Breast epithelium (tissue), 4 donors: ENCODE results near the gene BCL2L1. TPM values are rescaled to one million over a fixed set of nuclear protein-coding genes. Genes with fewer than 3 reads are reported as not detected.
A peak's percentile ranks its signal among the peaks of the same experiment; 100 is the strongest.
"Not testable (repeated sequence)": the region's sequence is repeated elsewhere in the genome, so short reads cannot be mapped to it uniquely, and the experiment has no call there.

Experiments
- DNase-seq, 2 donors: peaks; one replicate each; pipeline ENCODE4 v3.0.0-alpha.2; 2019; ENCODE audit warnings: low spot score in 2 of 2
- H3K27ac ChIP-seq, 2 donors: fragments of 200-600 bp; sonication (generic) in 1 of 2; one replicate each; pipeline ENCODE4 v1.5.1; 2016 to 2019; ENCODE audit warnings: mild to moderate bottlenecking in 1 of 2
- H3K27me3 ChIP-seq, 2 donors: fragments of 200-600 bp; sonication (generic) in 1 of 2; one replicate each; pipeline versions ENCODE4 v1.5.1 to v1.6.0; 2017 to 2019; ENCODE audit warnings: control low read depth in 1 of 2, mild to moderate bottlenecking in 1 of 2
- H3K36me3 ChIP-seq: fragments of 200-600 bp; one replicate; pipeline ENCODE4 v1.5.1; 2019
- H3K4me1 ChIP-seq, 2 donors: fragments of 200-600 bp; sonication (generic); one replicate each; pipeline ENCODE4 v1.5.1; 2016 to 2019; ENCODE audit warnings: control low read depth in 1 of 2
- H3K4me3 ChIP-seq, 3 donors: fragments of 200-600 bp; sonication (generic); 1 replicate in 2 of 3; 2 replicates in 1 of 3; pipeline ENCODE4 v1.5.1; 2016 to 2019; ENCODE audit warnings: mild to moderate bottlenecking in 3 of 3, moderate library complexity in 2 of 3
- H3K9me3 ChIP-seq, 2 donors: fragments of 200-600 bp; sonication (generic) in 1 of 2; one replicate each; pipeline ENCODE4 v1.5.1; 2016 to 2019; ENCODE audit warnings: control low read depth in 1 of 2
- CTCF ChIP-seq, 3 donors: fragments of 450-650 bp; IDR thresholded peaks; one replicate each; pipeline ENCODE4 v1.5.1; 2016 to 2017; ENCODE audit warnings: antibody characterized with exemption in 3 of 3, mild to moderate bottlenecking in 3 of 3, moderate library complexity in 3 of 3
- POLR2A ChIP-seq: fragments of 450-650 bp; IDR thresholded peaks from one replicate; pipeline ENCODE4 v1.6.1; 2016; ENCODE audit warnings: antibody characterized with exemption, mild to moderate bottlenecking, moderate library complexity
- POLR2AphosphoS5 ChIP-seq, 3 donors: sonication (generic); formaldehyde crosslinking; IDR thresholded peaks; one replicate each; pipeline ENCODE4 v1.6.1; 2017; ENCODE audit warnings: antibody characterized with exemption in 3 of 3
- intact Hi-C: fragments of 100-400 bp; cut with DNase I; formaldehyde crosslinking; loops from one replicate; pipeline ENCODE4 v1.15.1; 2023; ENCODE audit warnings: low total_unique reads
- total RNA-seq, 3 donors: library from RNA; depleted of rRNA; stranded (reverse); fragments of >200 nt; gene quantifications; one replicate each; pipeline ENCODE4 v1.1.0, GENCODE V29; 2016

BCL2L1 gene
- total RNA-seq, 3 donors from 2014 or later: 95.1 to 124 (median 117) TPM

GRCh38 chr20:31673943-31674463, 48.7 kb downstream of the BCL2L1 start:
- TF ChIP-seq POLR2AphosphoS5 (IDR thresholded peaks at IDR 0.05): no peak
- Histone ChIP-seq H3K9me3 (no peaks in the 10 kb centered on the region), H3K27me3 (no peaks in the 10 kb centered on the region), H3K4me1 (peaks cover 10 to 46% of the 10 kb centered on the region in 2 donors), H3K4me3 (no peak overlapping the region), H3K36me3 (no peaks in the 10 kb centered on the region), H3K27ac (peak overlapping the region; percentile 85 to 91)
- intact Hi-C loops: no loop called here
- DNase-seq: no peak

DNA sequence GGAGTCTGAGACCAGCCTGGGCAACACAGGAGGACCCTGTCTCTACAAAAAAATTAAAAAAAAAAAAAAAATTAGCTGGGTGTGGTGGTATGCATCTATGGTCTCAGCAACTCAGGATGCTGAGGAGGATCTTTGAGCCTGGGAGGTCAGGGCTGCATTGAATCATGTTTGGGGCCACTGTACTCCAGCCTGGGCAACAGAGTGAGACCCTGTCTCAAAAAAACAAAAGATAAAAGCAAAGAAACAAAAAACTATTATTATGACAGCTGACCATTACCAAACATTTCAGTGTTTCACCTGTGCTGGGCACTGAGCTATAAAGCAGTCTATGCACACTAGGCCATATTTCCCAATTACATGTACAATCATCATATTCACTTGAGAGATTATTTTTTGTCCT, 49.2 kb downstream of the BCL2L1 start:
- no peaks in the 10 kb centered on the region for H3K36me3 ChIP-seq
- intact Hi-C loops: no loop called here
- H3K9me3 ChIP-seq: no peaks in the 10 kb centered on the region
- no peak for TF ChIP-seq POLR2AphosphoS5 (IDR thresholded peaks at IDR 0.05)
- no peak for TF ChIP-seq POLR2A
- TF ChIP-seq CTCF (IDR thresholded peaks at IDR 0.05): no peak
- H3K4me1 ChIP-seq: peaks cover 10 to 45% of the 10 kb centered on the region in 2 donors
- no peak overlapping the region for H3K4me3 ChIP-seq
- DNase-seq: no peak
- H3K27me3 ChIP-seq: no peaks in the 10 kb centered on the region
- H3K27ac ChIP-seq: peak overlapping the region; percentile 85 to 91

DNA sequence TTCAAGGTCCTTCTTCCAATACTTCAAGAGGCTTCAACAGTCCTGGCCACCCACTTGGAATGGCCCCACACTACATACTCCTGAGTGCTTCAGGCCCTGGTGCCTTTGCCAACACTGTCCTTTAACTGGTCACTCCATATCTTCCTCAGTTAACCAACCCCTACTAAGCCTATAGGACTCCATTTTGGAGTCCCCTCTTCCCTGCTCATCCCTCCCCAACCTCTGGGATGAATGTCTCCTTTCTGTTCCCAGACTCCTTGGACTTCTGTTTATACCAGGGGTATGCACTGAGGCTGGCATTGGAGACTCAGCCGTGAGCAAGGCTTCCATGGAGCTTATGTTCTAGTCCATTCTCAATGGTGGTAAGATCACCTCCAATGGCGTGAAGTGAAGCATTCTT, 51.3 kb downstream of the BCL2L1 start:
- Histone ChIP-seq H3K36me3 (no peaks in the 10 kb centered on the region), H3K27ac (peak overlapping the region; percentile 92 to 95), H3K27me3 (no peaks in the 10 kb centered on the region), H3K9me3 (no peaks in the 10 kb centered on the region), H3K4me3 (no peak overlapping the region), H3K4me1 (peaks cover 10 to 39% of the 10 kb centered on the region in 2 donors)
- DNase-seq: no peak
- TF ChIP-seq POLR2A: no peak
- TF ChIP-seq POLR2AphosphoS5 (IDR thresholded peaks at IDR 0.05): no peak
- intact Hi-C loops: no loop called here

GRCh38 chr20:31670371-31671228, 52.1 kb downstream of the BCL2L1 start:
- DNase-seq: peak; percentile 67 to 86
- Histone ChIP-seq H3K27me3 (no peaks in the 10 kb centered on the region), H3K27ac (peak overlapping the region; percentile 92 to 95), H3K4me1 (peaks cover 10 to 34% of the 10 kb centered on the region in 2 donors), H3K4me3 (no peak overlapping the region), H3K36me3 (no peaks in the 10 kb centered on the region), H3K9me3 (no peaks in the 10 kb centered on the region)
- intact Hi-C loops: no loop called here
- TF ChIP-seq POLR2AphosphoS5 (IDR thresholded peaks at IDR 0.05): peak in 1 of 3 donors; percentile 34
- no peak for TF ChIP-seq POLR2A
- TF ChIP-seq CTCF (IDR thresholded peaks at IDR 0.05): peak in 1 of 3 donors; percentile 8

GRCh38 chr20:31669876-31670275, 52.8 kb downstream of the BCL2L1 start:
- TF ChIP-seq POLR2AphosphoS5 (IDR thresholded peaks at IDR 0.05) (no peak), POLR2A (no peak), CTCF (IDR thresholded peaks at IDR 0.05) (no peak)
- intact Hi-C loops: no loop called here
- no peak overlapping the region for H3K4me3 ChIP-seq
- peaks cover 6 to 27% of the 10 kb centered on the region in 2 donors for H3K4me1 ChIP-seq
- H3K27ac ChIP-seq: peak overlapping the region; percentile 92 to 95
- no peak for DNase-seq
- no peaks in the 10 kb centered on the region for H3K27me3 ChIP-seq
- no peaks in the 10 kb centered on the region for H3K9me3 ChIP-seq
- no peaks in the 10 kb centered on the region for H3K36me3 ChIP-seq

- Histone ChIP-seq H3K27ac (peak overlapping the region; percentile 92 to 95), H3K4me1 (peaks cover 6 to 20% of the 10 kb centered on the region in 2 donors)
- H3K9me3 ChIP-seq, H3K4me3 ChIP-seq, H3K27me3 ChIP-seq, intact Hi-C loops, DNase-seq, H3K36me3 ChIP-seq: not testable (repeated sequence)
Observed at GRCh38 chr20:31668944-31669343, 53.7 kb downstream of the BCL2L1 start.
